ENCODE measurements around the gene USP6. TPM values are rescaled to one million over a fixed set of nuclear protein-coding genes. Genes with fewer than 3 reads are reported as not detected.

The USP6 gene
- total and polyA plus RNA-seq, 4 donors: under 0.01 to 0.18 (median 0.05) TPM; not detected in 1

GRCh38 chr17:5201011-5201410 is 85.2 kb downstream of the USP6 start:
- Histone ChIP-seq H3K27ac (ENCODE audit: low read depth in 1 of 2, low read length in 2 of 2) (no peak overlapping the region), H3K9me3 (ENCODE audit: control insufficient read depth in 4 of 4, low read length in 3 of 4) (no peaks in the 10 kb centered on the region), H3K4me3 (ENCODE audit: low read depth in 1 of 3, low read length in 3 of 3) (no peak overlapping the region), H3K27me3 (ENCODE audit: control insufficient read depth in 4 of 4, insufficient read depth in 4 of 4, low read length in 3 of 4) (no peaks in the 10 kb centered on the region), H3K9ac (ENCODE audit: low read depth in 1 of 2, low read length in 2 of 2) (no peak overlapping the region), H3K36me3 (ENCODE audit: control insufficient read depth in 4 of 4, insufficient read depth in 3 of 4, low read depth in 1 of 4, low read length in 3 of 4) (no peaks in the 10 kb centered on the region), H3K4me1 (ENCODE audit: control insufficient read depth in 4 of 4, insufficient read depth in 4 of 4, low read length in 3 of 4) (no peaks in the 10 kb centered on the region)
- TF ChIP-seq FOXA2 (IDR thresholded peaks at IDR 0.05) (no peak), RXRA (IDR thresholded peaks at IDR 0.05) (no peak), JUND (IDR thresholded peaks at IDR 0.05) (no peak), CTCF (IDR thresholded peaks at IDR 0.05; ENCODE audit: low read depth, low read length, missing input control) (no peak), EGR1 (IDR thresholded peaks at IDR 0.05; ENCODE audit: low read depth in 2 of 2) (no peak), GABPA (IDR thresholded peaks at IDR 0.05 in 1 of 2, conservative IDR thresholded peaks at IDR 0.05 in 1 of 2) (no peak), TAF1 (conservative IDR thresholded peaks at IDR 0.05) (no peak), HNF4A (conservative IDR thresholded peaks at IDR 0.05) (no peak), RAD21 (IDR thresholded peaks at IDR 0.05) (no peak), ATF3 (IDR thresholded peaks at IDR 0.05) (no peak), NR2F2 (IDR thresholded peaks at IDR 0.05) (no peak), REST (IDR thresholded peaks at IDR 0.05) (no peak), YY1 (IDR thresholded peaks at IDR 0.05) (no peak)
- DNase-seq (ENCODE audit: low spot score): no peak
- WGBS: 85% methylated on average over 8 of the region's 8 CpGs

GRCh38 chr17:5203178-5203907 is 87.5 kb downstream of the USP6 start:
- Histone ChIP-seq H3K9ac (ENCODE audit: low read depth in 1 of 2, low read length in 2 of 2) (no peak overlapping the region), H3K9me3 (ENCODE audit: control insufficient read depth in 4 of 4, low read length in 3 of 4) (no peaks in the 10 kb centered on the region), H3K4me1 (ENCODE audit: control insufficient read depth in 4 of 4, insufficient read depth in 4 of 4, low read length in 3 of 4) (no peaks in the 10 kb centered on the region), H3K4me3 (ENCODE audit: low read depth in 1 of 3, low read length in 3 of 3) (no peak overlapping the region), H3K36me3 (ENCODE audit: control insufficient read depth in 4 of 4, insufficient read depth in 3 of 4, low read depth in 1 of 4, low read length in 3 of 4) (no peaks in the 10 kb centered on the region), H3K27ac (ENCODE audit: low read depth in 1 of 2, low read length in 2 of 2) (no peak overlapping the region), H3K27me3 (ENCODE audit: control insufficient read depth in 4 of 4, insufficient read depth in 4 of 4, low read length in 3 of 4) (no peaks in the 10 kb centered on the region)
- WGBS: 96% methylated on average over 14 of the region's 14 CpGs
- no peak for DNase-seq (ENCODE audit: low spot score)
- TF ChIP-seq TAF1 (conservative IDR thresholded peaks at IDR 0.05): no peak
- TF ChIP-seq RXRA (IDR thresholded peaks at IDR 0.05): no peak
- TF ChIP-seq GABPA (IDR thresholded peaks at IDR 0.05 in 1 of 2, conservative IDR thresholded peaks at IDR 0.05 in 1 of 2): no peak
- no peak for TF ChIP-seq ATF3 (IDR thresholded peaks at IDR 0.05)
- no peak for TF ChIP-seq FOXA2 (IDR thresholded peaks at IDR 0.05)
- TF ChIP-seq MAX (IDR thresholded peaks at IDR 0.05): no peak
- TF ChIP-seq CTCF (IDR thresholded peaks at IDR 0.05; ENCODE audit: low read depth, low read length, missing input control): no peak
- no peak for TF ChIP-seq REST (IDR thresholded peaks at IDR 0.05)
- no peak for TF ChIP-seq SP1 (IDR thresholded peaks at IDR 0.05)
- TF ChIP-seq ZBTB33 (IDR thresholded peaks at IDR 0.05): no peak
